GM19395 (cell line): Measurements from ENCODE around the gene NUDT13.

Experiments
- ATAC-seq: cut with Tn5 transposase; IDR thresholded peaks from one replicate; pipeline ENCODE4 v1.9.1; 2021; ENCODE audit warnings: mild to moderate bottlenecking, moderate library complexity; ENCODE audit not compliant: unreplicated experiment

NUDT13 gene

DNA sequence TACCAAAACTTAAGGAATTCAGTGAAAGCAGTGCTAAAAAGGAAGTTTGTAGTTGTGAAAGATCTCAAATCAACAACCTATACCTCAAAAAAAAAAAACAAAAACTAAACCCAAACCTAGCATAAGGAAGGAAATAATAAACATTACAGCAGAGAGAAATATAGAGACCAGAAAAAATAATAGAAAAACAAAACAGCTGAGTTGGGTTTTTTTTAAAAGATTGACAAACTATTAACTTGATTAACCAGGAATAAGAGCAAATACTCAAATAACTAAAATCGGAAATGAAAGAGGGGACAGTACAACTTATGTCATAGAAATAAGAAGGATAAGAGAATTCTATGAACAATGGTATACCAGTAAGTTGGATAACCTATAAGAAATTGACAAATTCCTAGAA lies 50.8 kb downstream of the NUDT13 start:
- ATAC-seq: no peak

DNA sequence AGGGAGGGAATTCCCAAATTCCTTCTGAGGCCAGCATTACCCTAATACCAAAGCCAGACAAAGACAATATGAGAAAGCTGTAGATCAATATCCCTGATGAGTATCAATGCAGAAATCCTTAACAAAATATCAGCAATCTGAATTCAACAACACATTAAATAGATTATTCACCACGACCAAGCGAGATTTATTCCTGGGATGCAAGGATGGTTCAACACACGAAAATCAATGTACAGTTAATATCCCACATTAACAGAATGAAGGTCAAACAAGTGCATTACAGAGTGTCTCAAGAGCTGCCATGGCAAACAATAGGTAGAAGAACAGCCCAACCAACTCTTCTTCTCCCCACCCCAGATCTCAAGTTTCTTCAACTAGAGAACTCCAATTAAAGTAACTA lies 51.4 kb downstream of the NUDT13 start:
- ATAC-seq: no peak

DNA sequence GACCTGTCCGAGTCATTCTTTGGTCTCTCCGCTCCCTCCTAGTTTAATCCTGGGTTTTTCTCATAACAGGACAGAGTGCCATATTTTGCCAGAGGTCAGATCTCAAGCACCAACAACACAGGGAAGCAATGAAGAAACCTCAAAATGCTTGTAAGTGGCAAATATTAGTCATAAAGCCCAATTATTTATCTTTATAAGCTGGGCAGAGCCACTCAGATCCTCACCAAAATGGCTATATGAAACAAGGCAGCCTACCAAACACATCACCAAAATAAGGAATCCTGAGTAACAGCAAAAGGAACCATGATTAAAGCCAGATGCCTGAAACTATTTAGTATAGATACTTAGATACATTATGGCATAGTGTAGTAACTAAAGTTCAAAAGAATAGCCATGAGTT lies 52.8 kb downstream of the NUDT13 start:
- no peak for ATAC-seq

DNA sequence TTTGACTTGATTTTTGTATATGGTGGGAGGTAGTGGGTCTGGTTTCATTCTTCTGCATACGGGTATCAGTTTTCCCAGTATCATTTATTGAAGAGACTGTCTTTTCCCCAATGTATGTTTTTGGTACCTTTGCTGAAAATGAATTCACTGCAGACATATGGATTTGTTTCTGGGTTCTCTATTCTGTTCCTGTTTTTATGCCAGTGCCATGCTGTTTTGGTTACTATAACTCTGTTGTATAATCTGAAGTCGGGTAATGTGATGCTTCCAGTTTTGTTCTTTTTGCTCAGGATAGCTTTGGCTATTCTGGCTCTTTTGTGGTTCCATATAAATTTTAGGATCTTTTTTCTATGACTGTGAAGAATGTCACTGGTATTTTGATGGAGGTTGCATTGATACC lies 56.7 kb downstream of the NUDT13 start:
- ATAC-seq: no peak

DNA sequence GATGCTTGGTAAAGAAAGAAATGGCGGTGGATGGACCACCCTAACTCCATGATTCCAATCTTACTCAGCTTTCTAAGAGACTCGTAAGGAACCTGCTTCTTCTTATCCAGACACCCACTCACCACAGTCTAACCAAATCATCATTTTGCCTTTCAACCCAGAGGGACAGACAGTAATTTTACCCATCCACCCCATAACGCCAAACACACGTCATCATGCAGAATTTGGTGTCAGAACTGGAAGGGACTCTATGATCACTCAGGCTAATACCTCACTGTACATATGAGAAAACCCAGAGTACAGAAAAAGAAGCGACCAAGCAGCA lies 57.2 kb downstream of the NUDT13 start:
- ATAC-seq: peak; percentile 31

DNA sequence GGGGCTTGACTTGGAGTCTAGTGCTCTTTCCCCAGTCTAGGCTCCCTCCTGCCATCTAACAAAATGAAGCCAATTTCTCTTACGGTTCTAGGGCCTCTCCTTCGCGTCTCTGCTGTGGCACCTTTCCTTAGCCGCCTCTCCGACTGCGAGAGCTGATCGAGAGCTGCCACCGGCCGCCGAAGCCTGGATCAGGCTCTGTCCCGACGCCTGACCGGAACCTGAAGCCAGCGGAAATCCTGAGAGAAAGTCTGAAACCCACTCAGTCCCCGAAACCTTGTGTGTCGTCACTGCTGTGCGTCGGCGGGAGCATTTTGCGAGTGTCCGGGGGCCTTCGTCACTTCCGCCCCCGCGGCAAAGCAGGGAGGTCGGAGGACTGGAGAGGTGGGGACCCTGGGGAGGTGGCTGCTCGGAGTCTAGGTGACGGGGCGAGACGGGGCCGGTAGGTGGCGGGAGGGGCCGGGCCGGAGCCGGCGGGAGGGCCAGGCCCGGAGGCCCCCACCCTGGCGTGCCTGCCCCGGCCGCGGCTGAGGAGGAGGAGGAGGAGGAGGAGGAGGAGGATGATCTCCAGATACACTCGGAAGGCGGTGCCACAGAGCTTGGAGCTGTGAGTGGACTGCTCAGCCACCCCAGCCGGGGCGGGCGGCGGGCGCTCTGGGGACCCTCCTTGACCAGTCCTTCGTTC lies 57.7 kb downstream of the NUDT13 start, which contains the start of the genes ECD and FAM149B1:
Gene ECD, minus strand, starts transcription at position 226 of the 682 bp plus-strand sequence. CDS start 4,071 bp downstream, outside the sequence.
Gene FAM149B1, plus strand, starts transcription at position 337 of the 682 bp plus-strand sequence. Its CDS starts 221 bp downstream, at position 558.
- peak; percentile 88 for ATAC-seq

GRCh38 chr10:73168465-73168803 lies 58.2 kb downstream of the NUDT13 start:
- no peak for ATAC-seq

- no peak for ATAC-seq
Observed at GRCh38 chr10:73169320-73169719, 59.1 kb downstream of the NUDT13 start.

- no peak for ATAC-seq
Observed at GRCh38 chr10:73172867-73173266, 62.6 kb downstream of the NUDT13 start.

DNA sequence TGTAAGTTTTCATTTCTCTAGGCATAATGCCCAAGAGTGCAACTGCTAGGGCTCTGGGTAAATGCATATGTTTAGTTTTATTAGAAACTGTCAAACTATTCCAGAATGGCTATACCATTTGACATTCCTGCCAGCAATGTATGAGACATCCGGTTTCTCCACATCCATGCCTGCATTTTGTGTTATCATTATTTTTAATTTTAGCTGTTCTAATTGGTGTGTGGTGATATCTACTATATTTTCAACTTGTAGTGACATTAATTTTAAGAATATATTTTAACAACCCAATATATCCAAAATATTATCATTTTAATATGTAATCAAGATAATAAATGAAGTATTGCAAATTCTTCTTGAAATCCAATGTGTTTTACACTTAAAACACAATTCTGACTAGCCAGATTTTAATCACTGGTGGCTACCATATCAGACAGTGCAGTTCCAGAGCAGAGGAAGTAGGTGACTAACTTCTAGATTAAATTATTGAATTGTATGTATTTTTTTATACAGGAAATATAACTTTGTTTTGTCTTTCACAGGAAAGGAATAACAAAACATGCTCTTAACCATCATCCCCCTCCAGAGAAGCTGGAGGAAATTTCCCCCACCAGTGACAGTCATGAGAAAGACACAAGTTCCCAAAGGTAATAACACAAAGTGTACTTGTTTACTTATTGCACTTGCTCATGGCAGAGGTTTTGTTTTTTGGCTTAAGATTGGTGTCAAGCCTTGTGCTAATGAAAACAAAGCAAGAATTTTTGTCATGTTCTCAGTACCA lies 64.1 kb downstream of the NUDT13 start:
- ATAC-seq: no peak
